HL-60 (cell line): Measurements from ENCODE around the gene CCRL2.

Experiments used
- DNase-seq, 2 experiments: peaks; one replicate each; pipeline ENCODE4 v3.0.0-alpha.2; 2010 to 2020; ENCODE audit warnings: low read depth in 1 of 2, low spot score in 1 of 2
- H3K27ac ChIP-seq: fragments of 250-450 bp; sonication (Bioruptor Pico); replicated peaks from 2 replicates; pipeline ENCODE4 v1.5.1; 2020; ENCODE audit warnings: mild to moderate bottlenecking, moderate library complexity
- H3K27me3 ChIP-seq: fragments of 250-450 bp; sonication (Bioruptor Pico); 2 replicates; pipeline ENCODE4 v1.5.1; 2021; ENCODE audit warnings: mild to moderate bottlenecking, moderate library complexity; ENCODE audit not compliant: insufficient read depth, poor library complexity, severe bottlenecking
- H3K4me3 ChIP-seq: replicated peaks from 2 replicates; pipeline ENCODE4 v1.5.1; 2011; ENCODE audit warnings: mild to moderate bottlenecking, control low read depth, low read length; ENCODE audit not compliant: insufficient read depth
- CTCF ChIP-seq: IDR thresholded peaks from one replicate; pipeline ENCODE4 v1.5.1; 2011; ENCODE audit warnings: low read length, control low read depth, inconsistent platforms; ENCODE audit not compliant: insufficient read depth
- GABPA ChIP-seq: IDR thresholded peaks from 2 replicates; pipeline ENCODE4 v1.6.1; 2012; ENCODE audit warnings: low read depth
- POLR2AphosphoS5 ChIP-seq: IDR thresholded peaks from 2 replicates; pipeline ENCODE4 v1.6.1; 2012; ENCODE audit warnings: low read depth
- REST ChIP-seq: IDR thresholded peaks from 2 replicates; pipeline ENCODE4 v1.6.1; 2012; ENCODE audit warnings: low read depth; ENCODE audit not compliant: insufficient replicate concordance
- SPI1 ChIP-seq: IDR thresholded peaks from 2 replicates; pipeline ENCODE4 v1.6.1; 2012; ENCODE audit warnings: low read depth, mild to moderate bottlenecking, borderline replicate concordance

The CCRL2 gene

GRCh38 chr3:46440531-46441294, 33.7 kb downstream of the CCRL2 start:
- TF ChIP-seq POLR2AphosphoS5, result no peak
- no peak for TF ChIP-seq SPI1
- TF ChIP-seq CTCF, result no peak
- TF ChIP-seq REST, result no peak
- TF ChIP-seq GABPA, result no peak
- DNase-seq, result peak; percentile 40 to 45
- Histone ChIP-seq H3K27ac (no peak overlapping the region), H3K27me3 (no peaks in the 10 kb centered on the region), H3K4me3 (no peak overlapping the region)

- TF ChIP-seq REST, result no peak
- no peak for TF ChIP-seq GABPA
- TF ChIP-seq CTCF, result peak; percentile 43
- no peak for TF ChIP-seq POLR2AphosphoS5
- TF ChIP-seq SPI1, result 0 out of 2 replicates have a peak, but pooled peaks have one; percentile 9
- Histone ChIP-seq H3K27me3 (no peaks in the 10 kb centered on the region), H3K4me3 (no peak overlapping the region), H3K27ac (no peak overlapping the region)
- DNase-seq, result peak; percentile 20 to 55
Measured at GRCh38 chr3:46442576-46443530, 35.8 kb downstream of the CCRL2 start.

- peak in 1 of 2 experiments; percentile 39 for DNase-seq
- Histone ChIP-seq H3K27ac (no peak overlapping the region), H3K27me3 (no peaks in the 10 kb centered on the region), H3K4me3 (no peak overlapping the region)
- peak; percentile 31; the same call in 1 of the 2 replicates for TF ChIP-seq SPI1
- no peak for TF ChIP-seq POLR2AphosphoS5
Measured at GRCh38 chr3:46447228-46447985, 40.3 kb downstream of the CCRL2 start.
